ENCODE measurements around the gene SLC50A1. TPM values are rescaled to one million over a fixed set of nuclear protein-coding genes. Genes with fewer than 3 reads are reported as not detected.
A peak's percentile ranks its signal among the peaks of the same experiment; 100 is the strongest.

SLC50A1 gene, protein sequence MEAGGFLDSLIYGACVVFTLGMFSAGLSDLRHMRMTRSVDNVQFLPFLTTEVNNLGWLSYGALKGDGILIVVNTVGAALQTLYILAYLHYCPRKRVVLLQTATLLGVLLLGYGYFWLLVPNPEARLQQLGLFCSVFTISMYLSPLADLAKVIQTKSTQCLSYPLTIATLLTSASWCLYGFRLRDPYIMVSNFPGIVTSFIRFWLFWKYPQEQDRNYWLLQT
- total RNA-seq (2014; rRNA removed; shearing (Covaris generic); ENCODE audit: low replicate concordance) = 25.9 and 56.9 TPM in 2 replicates

DNA sequence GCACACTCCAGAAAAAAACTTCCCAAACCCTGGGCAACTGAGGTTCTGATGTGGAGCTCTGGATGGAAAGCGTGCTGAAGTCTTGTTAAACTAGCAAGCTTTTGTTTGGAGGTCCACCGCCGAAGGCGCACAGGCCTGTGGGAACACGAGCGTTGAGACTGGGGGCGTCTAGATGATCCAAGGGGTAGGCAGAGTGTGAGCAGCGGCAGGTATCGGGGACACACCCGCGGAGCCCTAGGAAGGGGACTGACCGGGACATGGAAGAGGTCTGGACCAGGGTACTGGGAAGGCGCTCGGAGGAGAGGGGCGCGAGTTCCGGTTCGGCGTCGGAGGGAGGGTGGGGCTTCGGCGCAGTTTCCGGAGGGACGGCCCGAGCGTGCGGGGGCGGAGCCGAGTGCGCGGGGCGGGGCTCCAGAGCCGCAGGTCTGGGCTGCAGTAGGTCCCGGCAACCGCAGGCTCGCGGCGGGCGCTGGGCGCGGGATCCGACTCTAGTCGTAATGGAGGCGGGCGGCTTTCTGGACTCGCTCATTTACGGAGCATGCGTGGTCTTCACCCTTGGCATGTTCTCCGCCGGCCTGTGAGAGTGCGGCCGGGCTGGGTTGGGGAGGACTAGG is at the start of gene SLC50A1:
Gene SLC50A1, plus strand, starts transcription at position 438 of the 614 bp plus-strand sequence. Its CDS starts 60 bp downstream, at position 498.
- H3K27me3 ChIP-seq = no peaks in the 10 kb centered on the region
- H3K36me3 ChIP-seq = peaks cover 20% of the 10 kb centered on the region
- H3K4me3 ChIP-seq = peak within 1 kb of the TSS; percentile 77
- H3K9me3 ChIP-seq = no peaks in the 10 kb centered on the region
- peak; percentile 96 for DNase-seq

- DNase-seq = peak; percentile 71
- peaks cover 19% of the 10 kb centered on the region for H3K27me3 ChIP-seq
- H3K9me3 ChIP-seq = no peaks in the 10 kb centered on the region
- peak overlapping the region; percentile 63 for H3K4me3 ChIP-seq
- H3K36me3 ChIP-seq = no peaks in the 10 kb centered on the region
These were observed 49.4 kb upstream of the SLC50A1 start for GRCh38 chr1:155086128-155086741.

DNA sequence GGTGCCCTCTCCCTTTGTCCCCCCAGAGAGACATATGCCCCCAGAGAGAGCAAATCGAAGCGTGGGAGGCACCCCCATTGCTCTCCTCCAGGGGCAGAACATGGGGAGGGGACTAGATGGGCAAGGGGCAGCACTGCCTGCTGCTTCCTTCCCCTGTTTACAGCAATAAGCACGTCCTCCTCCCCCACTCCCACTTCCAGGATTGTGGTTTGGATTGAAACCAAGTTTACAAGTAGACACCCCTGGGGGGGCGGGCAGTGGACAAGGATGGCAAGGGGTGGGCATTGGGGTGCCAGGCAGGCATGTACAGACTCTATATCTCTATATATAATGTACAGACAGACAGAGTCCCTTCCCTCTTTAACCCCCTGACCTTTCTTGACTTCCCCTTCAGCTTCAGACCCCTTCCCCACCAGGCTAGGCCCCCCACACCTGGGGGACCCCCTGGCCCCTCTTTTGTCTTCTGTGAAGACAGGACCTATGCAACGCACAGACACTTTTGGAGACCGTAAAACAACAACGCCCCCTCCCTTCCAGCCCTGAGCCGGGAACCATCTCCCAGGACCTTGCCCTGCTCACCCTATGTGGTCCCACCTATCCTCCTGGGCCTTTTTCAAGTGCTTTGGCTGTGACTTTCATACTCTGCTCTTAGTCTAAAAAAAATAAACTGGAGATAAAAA is 48.7 kb upstream of the SLC50A1 start:
- DNase-seq = no peak
- Histone ChIP-seq H3K27me3 (peaks cover 11% of the 10 kb centered on the region), H3K9me3 (no peaks in the 10 kb centered on the region), H3K4me3 (no peak overlapping the region), H3K36me3 (no peaks in the 10 kb centered on the region)

DNA sequence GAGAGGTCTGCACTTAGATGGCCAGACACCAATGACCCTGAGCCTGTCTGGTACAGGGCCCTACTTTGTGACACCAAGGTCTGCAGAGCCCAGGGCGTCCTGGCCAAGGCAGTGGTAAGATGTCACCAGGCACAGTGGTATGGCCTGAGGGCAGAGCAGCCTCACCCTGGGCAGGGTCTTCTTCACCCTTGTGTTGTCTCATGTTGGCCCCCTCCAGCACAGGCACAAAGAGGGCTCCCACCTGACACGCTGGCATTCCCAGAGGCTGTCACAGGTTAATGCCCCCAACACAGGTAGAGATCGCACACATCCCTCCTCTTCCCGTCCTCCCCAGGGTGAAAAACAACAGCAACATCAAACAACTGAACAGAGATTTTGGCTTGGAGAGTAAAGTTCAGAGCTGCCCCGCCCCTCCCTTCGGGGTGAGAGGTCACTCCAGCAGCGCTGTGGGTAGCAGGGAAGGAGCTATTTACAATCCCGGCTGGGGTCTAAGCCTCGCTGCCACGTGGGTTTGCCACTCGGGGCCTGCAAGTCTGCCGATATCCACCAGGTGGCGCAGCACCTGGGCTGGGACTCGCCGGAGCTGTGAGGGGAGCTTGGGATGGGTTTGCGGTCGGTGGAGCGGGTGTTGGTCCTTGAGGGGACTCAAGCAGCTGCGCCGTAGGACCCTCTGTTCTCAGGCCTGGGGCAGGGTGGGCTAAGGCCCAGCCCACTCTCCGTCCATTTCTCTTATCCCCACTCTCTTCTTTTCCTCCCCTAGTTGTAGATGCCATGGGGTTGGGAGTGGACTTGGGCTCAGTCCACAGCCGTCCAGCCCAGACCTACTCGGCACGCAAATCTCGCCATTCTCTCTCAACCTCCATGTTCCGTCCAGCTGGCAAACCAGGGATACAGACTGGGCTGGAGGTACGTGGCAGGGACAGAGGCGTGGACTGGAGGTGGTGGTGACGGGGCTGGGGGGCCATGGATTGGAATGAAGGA is 44.3 kb upstream of the SLC50A1 start:
- DNase-seq = peak; percentile 77
- Histone ChIP-seq H3K4me3 (no peak overlapping the region), H3K27me3 (peaks cover 12% of the 10 kb centered on the region), H3K9me3 (no peaks in the 10 kb centered on the region), H3K36me3 (no peaks in the 10 kb centered on the region)

DNA sequence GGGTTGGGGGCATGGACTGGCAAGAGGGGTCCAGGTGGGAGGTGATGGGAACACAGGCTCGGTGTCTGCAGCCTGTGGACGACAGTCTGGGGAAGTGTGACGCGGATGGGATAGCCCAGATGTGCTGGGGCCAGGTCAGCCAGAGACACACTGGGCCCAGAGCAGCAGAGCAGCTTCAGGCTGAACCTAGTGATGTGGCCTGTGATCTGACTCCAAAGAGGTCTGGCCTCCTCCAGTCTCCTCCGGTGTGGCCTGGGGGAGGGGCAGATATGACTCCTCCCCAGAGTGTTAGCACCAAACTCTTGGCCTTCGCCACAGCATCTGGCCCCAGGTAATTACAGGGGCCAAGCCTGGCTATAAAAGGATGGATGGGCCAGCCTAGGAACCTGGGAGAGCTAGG is 43.5 kb upstream of the SLC50A1 start:
- Histone ChIP-seq H3K9me3 (no peaks in the 10 kb centered on the region), H3K36me3 (no peaks in the 10 kb centered on the region), H3K27me3 (peaks cover 14% of the 10 kb centered on the region), H3K4me3 (no peak overlapping the region)
- DNase-seq = no peak

GRCh38 chr1:155092641-155093040 is 43.0 kb upstream of the SLC50A1 start:
- H3K27me3 ChIP-seq = peaks cover 14% of the 10 kb centered on the region
- H3K9me3 ChIP-seq = no peaks in the 10 kb centered on the region
- no peak overlapping the region for H3K4me3 ChIP-seq
- H3K36me3 ChIP-seq = no peaks in the 10 kb centered on the region
- no peak for DNase-seq

DNA sequence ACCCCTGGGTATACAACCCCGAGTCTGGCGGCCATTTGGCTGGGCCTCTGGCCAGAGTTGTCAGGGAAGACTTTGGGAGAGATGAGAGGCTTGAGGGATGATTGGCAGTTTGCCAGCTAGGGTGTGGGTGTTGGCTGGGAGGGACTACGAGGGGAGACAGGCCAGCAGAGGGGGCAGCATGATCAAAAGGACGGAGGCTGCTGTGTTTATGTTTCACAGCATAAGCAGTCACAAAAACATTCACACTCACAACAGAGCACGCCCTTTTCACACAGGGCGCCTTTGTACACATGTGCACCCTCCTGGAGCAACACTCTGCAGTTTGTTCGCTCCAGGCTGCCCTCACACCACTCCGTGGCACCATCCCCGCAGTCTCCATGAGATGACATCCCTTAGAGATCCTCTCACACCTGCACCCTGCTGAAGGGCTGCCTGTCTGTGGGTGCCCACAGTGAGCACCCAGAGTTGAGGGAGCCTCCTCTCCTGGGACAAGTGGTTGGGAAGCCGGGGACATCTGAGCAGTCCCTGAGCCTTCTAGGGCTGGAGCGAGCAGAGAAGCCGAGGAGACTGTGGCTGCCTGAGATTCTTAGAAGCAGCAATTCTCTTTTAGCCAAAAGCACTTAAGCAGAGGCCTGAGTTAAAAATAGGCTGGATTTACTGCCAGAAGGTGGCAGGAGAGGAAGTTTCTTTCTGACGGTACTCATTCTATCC is 41.6 kb upstream of the SLC50A1 start:
- H3K27me3 ChIP-seq = peaks cover 14% of the 10 kb centered on the region
- H3K4me3 ChIP-seq = no peak overlapping the region
- no peaks in the 10 kb centered on the region for H3K9me3 ChIP-seq
- DNase-seq = no peak
- H3K36me3 ChIP-seq = no peaks in the 10 kb centered on the region

DNA sequence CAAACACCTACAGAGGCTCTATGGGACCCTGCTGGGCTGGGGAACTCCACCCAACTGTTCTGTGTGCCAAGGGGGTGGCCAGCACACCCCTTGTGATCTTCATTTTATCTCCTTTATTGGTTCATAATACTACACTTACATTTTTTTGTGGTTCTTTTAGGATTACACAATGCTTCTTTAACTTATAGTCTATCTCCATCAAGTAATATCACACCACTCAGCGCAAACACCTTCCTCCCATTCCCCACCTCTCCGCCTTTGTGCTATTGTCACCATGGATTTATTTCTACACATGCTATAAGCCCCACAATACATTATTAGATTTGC is 41.1 kb upstream of the SLC50A1 start:
- Histone ChIP-seq H3K27me3 (peaks cover 14% of the 10 kb centered on the region), H3K4me3 (no peak overlapping the region), H3K9me3 (no peaks in the 10 kb centered on the region), H3K36me3 (no peaks in the 10 kb centered on the region)
- no peak for DNase-seq

DNA sequence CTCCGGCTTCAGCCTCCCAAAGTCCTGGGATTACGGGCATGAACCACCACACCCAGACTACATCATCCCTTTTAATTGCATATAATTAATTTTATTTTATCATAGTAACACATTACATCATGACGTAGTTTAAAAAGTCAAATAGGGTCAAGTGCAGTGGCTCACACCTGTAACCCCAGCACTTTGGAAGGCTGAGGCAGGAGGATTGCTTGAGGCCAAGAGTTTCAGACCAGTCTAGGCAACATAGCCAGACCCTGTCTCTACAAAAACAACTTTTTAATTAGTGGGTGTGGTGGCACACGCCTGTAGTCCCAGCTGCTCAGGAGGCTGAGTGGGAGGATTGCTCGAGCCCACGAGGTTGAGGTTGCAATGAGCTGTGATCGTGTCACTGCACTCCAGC is 36.3 kb upstream of the SLC50A1 start:
- DNase-seq = no peak
- no peaks in the 10 kb centered on the region for H3K36me3 ChIP-seq
- H3K4me3 ChIP-seq = no peak overlapping the region
- H3K9me3 ChIP-seq = no peaks in the 10 kb centered on the region
- H3K27me3 ChIP-seq = peaks cover 14% of the 10 kb centered on the region

GRCh38 chr1:155103325-155103724 is 32.3 kb upstream of the SLC50A1 start:
- no peak for DNase-seq
- no peaks in the 10 kb centered on the region for H3K9me3 ChIP-seq
- no peak overlapping the region for H3K4me3 ChIP-seq
- no peaks in the 10 kb centered on the region for H3K36me3 ChIP-seq
- H3K27me3 ChIP-seq = 0 out of 2 replicates have a peak, but pooled peaks cover 3% of the 10 kb centered on the region

- DNase-seq = no peak
- Histone ChIP-seq H3K9me3 (no peaks in the 10 kb centered on the region), H3K27me3 (0 out of 2 replicates have a peak, but pooled peaks cover 3% of the 10 kb centered on the region), H3K36me3 (no peaks in the 10 kb centered on the region), H3K4me3 (no peak overlapping the region)
These were observed 30.8 kb upstream of the SLC50A1 start for GRCh38 chr1:155104605-155105534.

DNA sequence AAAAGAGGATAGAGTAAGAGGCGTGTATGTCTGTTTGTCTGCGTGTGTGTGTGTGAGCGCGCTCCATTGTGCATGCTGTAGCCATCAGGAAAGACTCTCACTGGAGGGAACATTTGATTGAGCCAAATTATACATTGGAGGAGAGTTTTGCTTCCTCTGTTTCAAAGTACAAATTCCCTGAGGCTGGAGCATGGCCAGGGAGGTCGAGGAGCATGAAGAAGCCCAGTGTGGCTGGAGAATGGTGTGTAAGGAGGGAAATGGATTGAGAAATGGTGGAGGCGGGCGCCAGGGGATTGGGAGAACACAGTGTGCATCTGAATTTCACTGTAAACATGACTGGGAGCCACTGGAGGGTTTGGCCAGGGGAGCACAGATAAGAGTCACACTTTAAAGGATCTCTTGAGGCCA is 30.0 kb upstream of the SLC50A1 start:
- Histone ChIP-seq H3K27me3 (0 out of 2 replicates have a peak, but pooled peaks cover 3% of the 10 kb centered on the region), H3K36me3 (no peaks in the 10 kb centered on the region), H3K4me3 (no peak overlapping the region), H3K9me3 (no peaks in the 10 kb centered on the region)
- no peak for DNase-seq

- 0 out of 2 replicates have a peak, but pooled peaks cover 3% of the 10 kb centered on the region for H3K27me3 ChIP-seq
- DNase-seq = no peak
- no peaks in the 10 kb centered on the region for H3K9me3 ChIP-seq
- no peak overlapping the region for H3K4me3 ChIP-seq
- H3K36me3 ChIP-seq = no peaks in the 10 kb centered on the region
These were observed 28.8 kb upstream of the SLC50A1 start for GRCh38 chr1:155106862-155107261.

GRCh38 chr1:155107309-155108264 is 28.1 kb upstream of the SLC50A1 start:
- Histone ChIP-seq H3K36me3 (no peaks in the 10 kb centered on the region), H3K9me3 (no peaks in the 10 kb centered on the region), H3K27me3 (0 out of 2 replicates have a peak, but pooled peaks cover 3% of the 10 kb centered on the region), H3K4me3 (no peak overlapping the region)
- DNase-seq = no peak
